GM12864 (cell line): Measurements from ENCODE around the gene PDIA6.

ENCODE experiments used
- DNase-seq: peaks from one replicate; pipeline ENCODE4 v3.0.0-alpha.2; 2011; ENCODE audit warnings: low read depth
- H3K4me3 ChIP-seq: 2 replicates; pipeline ENCODE4 v1.5.1; 2011; ENCODE audit warnings: mild to moderate bottlenecking, low read depth, low read length, control low read depth
- CTCF ChIP-seq: IDR thresholded peaks from 2 replicates; pipeline ENCODE4 v1.5.1; 2011; ENCODE audit warnings: low read depth, mild to moderate bottlenecking, moderate library complexity, low read length, control low read depth, inconsistent platforms; ENCODE audit errors: missing control alignments

PDIA6 gene

DNA sequence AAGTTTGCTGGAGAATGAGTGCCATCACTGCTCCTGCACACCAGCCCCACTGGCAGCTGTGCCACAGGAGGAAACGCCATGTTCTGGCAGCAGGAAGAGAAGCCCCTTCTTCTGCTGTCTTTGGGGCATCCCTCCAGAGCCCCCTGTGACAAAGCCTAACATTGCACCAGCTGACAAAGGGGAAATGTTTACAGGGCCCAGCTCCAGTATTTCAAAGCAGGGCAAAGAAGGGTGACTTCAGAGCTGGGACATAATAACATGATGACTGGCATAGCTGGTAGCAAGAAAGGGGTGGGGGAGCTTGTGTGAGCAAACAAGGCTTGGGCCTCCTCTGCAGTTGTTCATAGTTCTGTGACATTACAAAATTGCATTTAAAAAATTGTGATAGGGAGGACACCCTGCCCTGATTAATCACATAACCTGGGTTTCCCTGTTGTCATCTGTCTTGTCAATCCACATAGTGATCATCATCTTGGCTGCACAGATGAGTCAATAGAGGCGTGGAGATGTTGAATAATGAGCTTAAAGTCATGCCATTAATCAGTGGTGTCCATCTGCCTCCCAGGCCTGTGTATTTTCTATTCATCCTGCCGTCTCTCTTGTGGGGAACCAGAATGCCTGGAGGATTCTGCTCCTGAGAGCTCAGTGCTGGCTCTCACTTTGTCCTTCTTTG, 29.1 kb upstream of the PDIA6 start:
- no peak for DNase-seq
- H3K4me3 ChIP-seq = no peak overlapping the region
- TF ChIP-seq CTCF = no peak

- H3K4me3 ChIP-seq = no peak overlapping the region
- no peak for TF ChIP-seq CTCF
- no peak for DNase-seq
Measured at GRCh38 chr2:10839813-10840212, 27.2 kb upstream of the PDIA6 start.

DNA sequence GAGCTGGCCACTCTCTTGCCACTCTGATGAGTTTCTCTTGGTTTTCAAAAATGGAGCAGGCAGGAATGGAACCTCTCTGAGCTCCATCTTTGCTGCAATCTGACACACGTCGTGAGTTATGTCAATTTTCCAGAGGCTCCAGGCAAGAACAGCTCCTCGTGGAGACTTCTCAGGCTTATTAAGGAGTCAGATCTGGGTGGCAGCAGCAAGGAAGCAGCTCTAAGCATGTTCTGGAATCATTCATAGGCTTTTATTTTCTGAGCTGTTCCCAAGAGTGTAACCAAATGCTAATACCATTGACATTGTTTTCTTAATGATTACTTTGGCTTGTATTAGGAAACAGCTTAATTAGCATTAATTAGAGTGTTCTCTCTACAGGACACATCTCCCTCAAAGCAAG, 26.1 kb upstream of the PDIA6 start:
- TF ChIP-seq CTCF = no peak
- no peak for DNase-seq
- no peak overlapping the region for H3K4me3 ChIP-seq

GRCh38 chr2:10837298-10838266, 25.0 kb upstream of the PDIA6 start:
- H3K4me3 ChIP-seq = no peak overlapping the region
- no peak for DNase-seq
- TF ChIP-seq CTCF = no peak

GRCh38 chr2:10835052-10835970, 22.7 kb upstream of the PDIA6 start:
- peak; percentile 81 for TF ChIP-seq CTCF
- DNase-seq = no peak
- H3K4me3 ChIP-seq = no peak overlapping the region

- no peak for TF ChIP-seq CTCF
- DNase-seq = no peak
Measured at GRCh38 chr2:10834068-10834655, 21.6 kb upstream of the PDIA6 start.

More at GRCh38 chr2:10834068-10834655, 21.6 kb upstream of the PDIA6 start:
- H3K4me3 ChIP-seq = no peak overlapping the region
